GM12874 (cell line): ENCODE measurements around the gene PLEKHA6.

Source experiments
- TF ChIP-seq, protein P1 (sequence below): IDR thresholded peaks from 2 replicates; pipeline ENCODE4 v1.5.1; 2011; ENCODE audit warnings: low read depth, mild to moderate bottlenecking, control low read depth, low read length, moderate library complexity; ENCODE audit not compliant: insufficient read depth

PLEKHA6 gene, protein sequence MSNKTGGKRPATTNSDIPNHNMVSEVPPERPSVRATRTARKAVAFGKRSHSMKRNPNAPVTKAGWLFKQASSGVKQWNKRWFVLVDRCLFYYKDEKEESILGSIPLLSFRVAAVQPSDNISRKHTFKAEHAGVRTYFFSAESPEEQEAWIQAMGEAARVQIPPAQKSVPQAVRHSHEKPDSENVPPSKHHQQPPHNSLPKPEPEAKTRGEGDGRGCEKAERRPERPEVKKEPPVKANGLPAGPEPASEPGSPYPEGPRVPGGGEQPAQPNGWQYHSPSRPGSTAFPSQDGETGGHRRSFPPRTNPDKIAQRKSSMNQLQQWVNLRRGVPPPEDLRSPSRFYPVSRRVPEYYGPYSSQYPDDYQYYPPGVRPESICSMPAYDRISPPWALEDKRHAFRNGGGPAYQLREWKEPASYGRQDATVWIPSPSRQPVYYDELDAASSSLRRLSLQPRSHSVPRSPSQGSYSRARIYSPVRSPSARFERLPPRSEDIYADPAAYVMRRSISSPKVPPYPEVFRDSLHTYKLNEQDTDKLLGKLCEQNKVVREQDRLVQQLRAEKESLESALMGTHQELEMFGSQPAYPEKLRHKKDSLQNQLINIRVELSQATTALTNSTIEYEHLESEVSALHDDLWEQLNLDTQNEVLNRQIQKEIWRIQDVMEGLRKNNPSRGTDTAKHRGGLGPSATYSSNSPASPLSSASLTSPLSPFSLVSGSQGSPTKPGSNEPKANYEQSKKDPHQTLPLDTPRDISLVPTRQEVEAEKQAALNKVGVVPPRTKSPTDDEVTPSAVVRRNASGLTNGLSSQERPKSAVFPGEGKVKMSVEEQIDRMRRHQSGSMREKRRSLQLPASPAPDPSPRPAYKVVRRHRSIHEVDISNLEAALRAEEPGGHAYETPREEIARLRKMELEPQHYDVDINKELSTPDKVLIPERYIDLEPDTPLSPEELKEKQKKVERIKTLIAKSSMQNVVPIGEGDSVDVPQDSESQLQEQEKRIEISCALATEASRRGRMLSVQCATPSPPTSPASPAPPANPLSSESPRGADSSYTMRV

DNA sequence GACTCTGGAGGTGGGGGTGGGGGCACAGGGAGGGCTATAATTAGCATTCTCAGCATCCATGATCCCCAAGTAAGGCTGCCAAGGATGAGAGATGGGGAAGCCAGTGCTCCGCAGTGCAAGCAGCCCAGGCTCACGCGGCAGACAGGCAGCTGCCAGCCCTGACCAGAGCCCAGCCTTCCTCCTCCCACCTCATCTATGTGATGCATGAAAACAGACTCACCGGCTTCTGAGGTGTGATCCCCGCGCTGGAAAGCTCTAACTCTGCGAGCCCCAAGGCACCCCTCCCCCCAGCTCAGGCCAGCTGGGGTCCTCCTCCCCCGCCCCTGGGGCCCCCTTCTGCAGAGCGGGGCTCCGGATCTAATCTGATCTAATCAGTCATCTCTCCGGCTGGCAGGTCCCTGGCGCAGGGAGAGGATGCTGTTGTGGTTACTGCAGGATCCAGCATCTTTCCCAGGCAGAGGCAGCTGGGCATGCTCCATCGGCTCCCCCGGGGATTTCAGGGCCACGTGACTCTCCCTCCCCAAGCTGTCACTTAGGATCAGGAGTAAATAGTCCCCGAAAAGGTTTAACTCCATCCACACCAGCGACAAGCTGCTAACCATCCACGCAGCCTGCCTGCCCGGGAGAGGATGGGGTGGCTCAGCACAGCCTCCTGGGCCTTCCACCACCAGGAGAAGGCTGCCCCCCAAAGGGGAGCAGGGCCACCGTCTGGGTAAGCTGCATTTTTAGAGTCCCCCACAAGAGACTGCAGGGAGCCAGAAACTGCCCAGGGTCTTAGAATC, at the start of gene PLEKHA6:
Gene PLEKHA6 (minus strand): TSS at position 456 of the 782 bp plus-strand sequence. CDS start 86,202 bp downstream, outside the sequence.
- TF ChIP-seq, protein P1, sequence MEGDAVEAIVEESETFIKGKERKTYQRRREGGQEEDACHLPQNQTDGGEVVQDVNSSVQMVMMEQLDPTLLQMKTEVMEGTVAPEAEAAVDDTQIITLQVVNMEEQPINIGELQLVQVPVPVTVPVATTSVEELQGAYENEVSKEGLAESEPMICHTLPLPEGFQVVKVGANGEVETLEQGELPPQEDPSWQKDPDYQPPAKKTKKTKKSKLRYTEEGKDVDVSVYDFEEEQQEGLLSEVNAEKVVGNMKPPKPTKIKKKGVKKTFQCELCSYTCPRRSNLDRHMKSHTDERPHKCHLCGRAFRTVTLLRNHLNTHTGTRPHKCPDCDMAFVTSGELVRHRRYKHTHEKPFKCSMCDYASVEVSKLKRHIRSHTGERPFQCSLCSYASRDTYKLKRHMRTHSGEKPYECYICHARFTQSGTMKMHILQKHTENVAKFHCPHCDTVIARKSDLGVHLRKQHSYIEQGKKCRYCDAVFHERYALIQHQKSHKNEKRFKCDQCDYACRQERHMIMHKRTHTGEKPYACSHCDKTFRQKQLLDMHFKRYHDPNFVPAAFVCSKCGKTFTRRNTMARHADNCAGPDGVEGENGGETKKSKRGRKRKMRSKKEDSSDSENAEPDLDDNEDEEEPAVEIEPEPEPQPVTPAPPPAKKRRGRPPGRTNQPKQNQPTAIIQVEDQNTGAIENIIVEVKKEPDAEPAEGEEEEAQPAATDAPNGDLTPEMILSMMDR: no peak

DNA sequence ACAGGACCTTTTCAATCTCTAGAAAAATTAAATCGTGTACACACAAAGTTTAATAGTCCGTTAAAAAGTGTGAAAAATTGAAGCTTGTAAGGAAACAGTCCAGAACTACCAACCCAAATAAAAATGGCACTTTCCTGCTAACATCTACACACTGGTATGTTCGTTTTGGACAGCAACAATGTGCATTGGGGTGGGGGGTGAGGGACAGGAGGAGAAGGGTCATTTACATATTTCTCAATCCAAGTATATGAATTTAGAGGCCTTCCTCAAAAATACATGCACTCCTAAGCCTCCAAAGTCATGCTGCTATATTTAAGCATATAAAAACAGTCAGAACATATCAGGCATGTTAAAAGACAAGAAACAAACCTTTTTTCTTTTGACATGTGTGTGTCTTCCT, 49.4 kb upstream of the PLEKHA6 start:
- TF ChIP-seq, protein P1: no peak

DNA sequence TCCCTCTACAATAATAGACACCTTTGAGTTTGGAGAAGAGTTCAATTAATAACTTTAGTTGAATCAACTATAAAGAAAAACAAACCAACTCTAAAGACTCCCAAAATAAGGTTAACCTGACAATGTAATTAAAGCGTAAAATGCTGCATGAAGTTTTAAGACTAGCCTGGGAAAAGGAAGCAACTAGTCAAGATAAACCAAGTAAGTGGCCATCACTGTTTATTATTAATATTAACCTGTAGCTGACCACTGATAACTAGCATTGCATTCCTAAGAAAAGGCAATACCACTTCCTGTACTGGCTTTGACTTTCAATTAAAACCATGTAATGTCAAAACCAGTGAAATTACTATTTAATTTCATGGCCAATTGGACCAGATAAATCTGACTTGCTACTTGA, 48.9 kb upstream of the PLEKHA6 start:
- TF ChIP-seq, protein P1: no peak

DNA sequence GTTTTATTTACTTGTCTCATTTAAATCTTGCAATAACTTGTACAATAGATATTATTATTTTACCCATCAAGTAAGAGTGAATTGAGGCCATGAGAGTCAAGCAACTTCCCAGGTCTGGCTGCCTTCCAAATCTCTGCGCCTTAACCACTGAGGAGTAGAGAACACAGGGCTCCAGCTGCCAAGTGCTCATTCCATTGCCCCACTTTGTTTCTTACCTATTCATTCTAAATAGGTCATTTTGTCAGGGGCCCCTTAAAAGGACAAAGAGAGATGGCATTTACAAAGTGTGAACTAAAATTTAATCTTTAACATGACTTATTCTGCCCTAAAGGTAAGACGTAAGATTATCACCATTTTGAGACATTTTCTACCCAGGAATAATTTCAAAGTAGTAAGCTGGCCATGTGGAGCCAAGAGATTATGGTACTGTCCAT, 48.4 kb upstream of the PLEKHA6 start:
- TF ChIP-seq, protein P1: no peak

DNA sequence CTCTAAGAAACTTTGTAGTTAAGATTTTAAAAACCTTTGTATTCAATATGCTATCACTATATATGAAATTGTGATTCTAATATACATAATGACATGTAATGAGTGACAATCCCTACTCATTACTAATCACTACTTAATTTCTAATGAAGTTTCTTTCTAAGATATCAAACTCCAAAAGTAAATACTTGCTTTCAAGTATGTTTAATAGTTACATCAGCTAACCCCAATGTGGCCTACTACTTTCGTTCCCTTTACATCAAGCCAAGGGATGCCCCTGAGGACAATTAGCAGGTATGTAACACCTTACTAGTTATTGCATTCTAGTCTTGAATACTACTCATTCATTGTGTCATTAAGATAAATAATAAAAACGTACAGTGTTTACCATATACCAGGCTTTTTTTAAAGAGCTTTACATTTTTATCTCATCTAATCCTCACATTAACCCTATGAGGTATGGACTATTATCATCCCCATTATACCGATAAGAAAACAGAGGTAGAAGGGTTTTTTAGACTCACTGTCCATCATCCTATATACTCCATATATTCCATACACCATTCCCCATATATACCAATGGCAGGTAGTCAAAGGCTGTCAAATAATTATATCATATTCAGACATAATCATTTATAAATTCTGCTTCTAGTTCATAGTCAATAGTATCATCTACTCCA, 47.7 kb upstream of the PLEKHA6 start:
- TF ChIP-seq, protein P1: no peak

DNA sequence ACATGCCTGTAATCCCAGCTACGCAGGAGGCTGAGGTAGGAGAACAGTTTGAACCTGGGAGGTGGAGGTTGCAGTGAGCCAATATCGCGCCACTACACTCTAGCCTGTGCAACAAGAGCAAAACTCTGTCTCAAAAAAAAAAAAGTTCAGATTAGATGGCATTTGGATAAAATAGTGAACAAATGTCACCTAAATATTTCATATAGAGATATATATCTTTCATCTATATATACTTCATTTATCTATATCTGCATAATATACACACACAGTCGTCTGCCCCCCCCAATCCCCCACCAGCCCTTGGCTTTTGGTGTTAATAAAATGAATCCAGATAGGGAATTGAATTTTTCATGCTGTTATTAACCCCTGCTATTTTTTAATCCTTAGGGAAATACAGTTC, 46.9 kb upstream of the PLEKHA6 start:
- TF ChIP-seq, protein P1: no peak
